AG09309 (cell line): ENCODE data around the gene PAQR7.

ENCODE experiments used
- DNase-seq: peaks from one replicate; pipeline ENCODE4 v3.0.0-alpha.2; 2010; ENCODE audit warnings: low read depth
- H3K4me3 ChIP-seq: 2 replicates; pipeline ENCODE4 v1.5.1; 2011; ENCODE audit warnings: mild to moderate bottlenecking, low read depth, low read length, moderate library complexity; ENCODE audit not compliant: control insufficient read depth
- CTCF ChIP-seq: IDR thresholded peaks from 2 replicates; pipeline ENCODE4 v1.5.1; 2011; ENCODE audit warnings: mild to moderate bottlenecking, low read depth, low read length, inconsistent platforms; ENCODE audit not compliant: insufficient read depth, control insufficient read depth; ENCODE audit errors: missing control alignments

PAQR7 gene

GRCh38 chr1:25902462-25902861, 27.0 kb upstream of the PAQR7 start:
- no peak overlapping the region for H3K4me3 ChIP-seq
- no peak for DNase-seq
- no peak for TF ChIP-seq CTCF

DNA sequence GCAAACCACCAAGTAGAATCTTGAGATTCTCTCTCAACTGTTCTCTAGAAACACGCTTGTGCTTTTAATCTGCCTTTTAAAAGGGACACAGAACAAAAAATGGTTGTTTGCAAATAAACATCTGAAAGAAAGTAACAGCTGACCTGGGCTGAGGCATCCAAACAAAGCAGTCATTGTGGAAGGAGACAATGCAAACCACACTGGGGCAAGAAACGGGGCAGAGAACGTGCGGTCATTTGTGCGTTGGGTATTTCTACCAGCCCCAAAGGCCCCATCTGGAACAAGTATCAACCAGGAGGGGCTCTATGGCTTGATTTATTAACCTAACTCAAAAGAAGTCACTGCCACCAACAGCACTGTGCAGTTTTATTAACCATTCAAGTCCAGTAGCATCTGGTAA, 24.7 kb upstream of the PAQR7 start:
- no peak overlapping the region for H3K4me3 ChIP-seq
- no peak for DNase-seq
- TF ChIP-seq CTCF, result no peak

GRCh38 chr1:25899792-25900191, 24.3 kb upstream of the PAQR7 start:
- H3K4me3 ChIP-seq, result no peak overlapping the region
- TF ChIP-seq CTCF, result no peak
- no peak for DNase-seq

GRCh38 chr1:25898223-25899015, 22.9 kb upstream of the PAQR7 start:
- H3K4me3 ChIP-seq, result no peak overlapping the region
- TF ChIP-seq CTCF, result no peak
- DNase-seq, result no peak

DNA sequence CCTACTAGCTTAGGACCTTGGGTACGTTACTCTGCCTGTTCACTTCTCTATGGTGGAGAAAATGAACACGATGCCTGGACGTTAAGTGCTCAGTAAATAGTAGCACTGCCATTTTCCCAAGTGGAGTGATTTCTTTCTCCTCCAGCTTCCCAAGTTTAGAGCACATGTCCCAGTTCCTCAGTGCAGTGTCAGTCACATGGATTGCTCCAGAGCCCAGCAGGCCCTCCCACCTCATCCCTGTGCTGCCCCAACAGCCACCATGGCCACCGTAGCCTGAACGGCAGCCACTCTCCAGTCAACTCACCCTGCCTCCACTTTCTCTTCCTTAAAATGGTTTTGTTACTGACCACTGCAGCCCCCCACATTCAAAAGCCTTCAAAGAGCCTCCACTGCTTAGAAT, 22.2 kb upstream of the PAQR7 start:
- no peak for DNase-seq
- H3K4me3 ChIP-seq, result no peak overlapping the region
- TF ChIP-seq CTCF, result no peak

- no peak for DNase-seq
- TF ChIP-seq CTCF, result no peak
- H3K4me3 ChIP-seq, result no peak overlapping the region
Observed at GRCh38 chr1:25896266-25896665, 20.8 kb upstream of the PAQR7 start.
